SH-SY5Y (cell line): Measurements from ENCODE around the gene CCDC92B.

ENCODE experiments used
- GATA2 ChIP-seq: IDR thresholded peaks from 2 replicates; pipeline ENCODE4 v1.6.1; 2011; ENCODE audit warnings: mild to moderate bottlenecking, low read depth, low read length
- GATA3 ChIP-seq: IDR thresholded peaks from 2 replicates; pipeline ENCODE4 v1.6.1; 2011; ENCODE audit warnings: low read depth, mild to moderate bottlenecking, low read length, moderate library complexity

- TF ChIP-seq GATA2 (no peak), GATA3 (no peak)
Measured at GRCh38 chr17:2749058-2749783, at the start of gene CCDC92B.
